ENCODE data around the gene CYP2B6.
"Not testable (repeated sequence)": the region's sequence is repeated elsewhere in the genome, so short reads cannot be mapped to it uniquely, and the experiment has no call there.

CYP2B6 gene

GRCh38 chr19:40990972-40991381 lies at the start of gene CYP2B6:
CYP2B6 (plus strand) TSS chr19:40991282; CDS start chr19:40991306, 24 bp downstream.
- DNase-seq: no peak

DNA sequence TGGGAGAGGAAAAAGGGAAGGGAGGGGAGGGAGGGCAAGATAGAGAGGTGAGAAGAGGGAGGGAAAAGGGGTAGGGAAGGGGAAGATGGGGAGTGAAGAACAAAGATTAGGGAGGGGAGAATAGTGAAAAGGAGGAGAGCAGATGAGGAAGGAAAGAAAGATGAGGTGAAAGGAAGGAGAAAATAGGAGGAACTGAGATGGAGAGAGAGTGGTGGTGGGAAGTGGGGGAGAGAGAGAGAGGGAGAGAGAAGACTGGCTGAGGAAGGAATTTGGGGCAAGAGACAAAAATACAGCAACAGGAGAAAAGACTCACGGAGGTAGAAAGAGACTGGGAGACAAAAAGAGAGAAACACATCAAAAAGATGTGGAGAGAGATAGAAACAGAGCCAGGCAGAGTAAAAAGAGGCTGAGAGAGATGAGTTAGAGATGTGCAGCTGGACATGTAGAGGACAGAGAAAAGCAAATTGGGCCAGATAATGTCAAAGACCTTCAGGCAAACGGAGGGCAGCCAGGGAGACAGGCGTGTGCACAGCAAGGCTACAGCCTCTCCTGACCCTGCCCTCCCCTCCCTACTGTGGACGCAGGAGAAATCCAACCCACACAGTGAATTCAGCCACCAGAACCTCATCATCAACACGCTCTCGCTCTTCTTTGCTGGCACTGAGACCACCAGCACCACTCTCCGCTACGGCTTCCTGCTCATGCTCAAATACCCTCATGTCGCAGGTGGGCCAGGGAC lies 49.4 kb upstream of the CYP2B6 start:
- no peak for DNase-seq

DNA sequence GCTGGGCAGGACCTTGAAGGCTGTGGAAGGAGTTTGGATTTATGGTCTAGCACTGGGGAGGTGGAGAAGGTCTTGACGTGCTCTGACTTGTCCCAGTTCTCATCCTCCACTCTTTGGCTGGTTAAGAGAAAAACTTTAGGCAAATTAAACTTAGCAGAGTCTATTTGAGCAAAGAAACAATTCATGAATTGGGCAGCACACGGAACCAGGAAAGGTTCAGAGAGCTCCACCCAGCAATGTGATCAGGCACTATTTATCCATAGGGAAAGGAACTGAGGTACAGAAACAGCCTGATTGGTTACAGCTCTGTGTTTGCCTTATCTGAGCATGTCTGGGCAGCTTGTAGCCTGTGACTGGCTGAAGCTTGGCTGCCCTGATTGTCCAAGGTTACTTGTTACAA lies 45.4 kb upstream of the CYP2B6 start:
- no peak for DNase-seq

GRCh38 chr19:40947114-40947513 lies 44.0 kb upstream of the CYP2B6 start:
- DNase-seq: no peak

GRCh38 chr19:40947573-40947972 lies 43.5 kb upstream of the CYP2B6 start:
- no peak for DNase-seq

DNA sequence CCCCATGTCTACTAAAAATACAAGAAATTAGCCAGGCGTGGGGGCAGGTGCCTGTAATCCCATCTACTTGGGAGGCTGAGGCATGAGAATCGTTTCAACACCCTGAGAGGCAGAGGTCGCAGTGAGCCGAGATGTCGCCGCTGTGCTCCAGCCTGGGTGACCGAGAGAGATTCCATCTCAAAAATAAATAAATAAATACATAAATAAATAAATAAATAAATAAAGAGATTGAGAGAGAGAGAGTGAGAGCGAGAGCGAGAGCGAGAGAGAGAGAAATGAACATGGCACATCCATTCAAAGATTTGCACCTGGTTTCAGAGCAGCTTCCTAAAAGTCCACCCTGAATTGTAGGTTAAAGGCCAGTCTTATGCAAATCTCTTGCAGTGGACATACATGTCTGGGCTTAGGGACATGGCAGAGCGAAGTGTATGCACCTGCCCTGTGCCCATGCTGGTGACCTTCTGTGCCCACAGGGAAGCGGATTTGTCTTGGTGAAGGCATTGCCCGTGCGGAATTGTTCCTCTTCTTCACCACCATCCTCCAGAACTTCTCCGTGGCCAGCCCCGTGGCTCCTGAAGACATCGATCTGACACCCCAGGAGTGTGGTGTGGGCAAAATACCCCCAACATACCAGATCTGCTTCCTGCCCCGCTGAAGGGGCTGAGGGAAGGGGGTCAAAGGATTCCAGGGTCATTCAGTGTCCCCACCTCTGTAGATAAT lies 42.3 kb upstream of the CYP2B6 start:
- no peak for DNase-seq

GRCh38 chr19:40954573-40954972 lies 36.5 kb upstream of the CYP2B6 start:
- no peak for DNase-seq

GRCh38 chr19:40959338-40959737 lies 31.7 kb upstream of the CYP2B6 start:
- no peak for DNase-seq

DNA sequence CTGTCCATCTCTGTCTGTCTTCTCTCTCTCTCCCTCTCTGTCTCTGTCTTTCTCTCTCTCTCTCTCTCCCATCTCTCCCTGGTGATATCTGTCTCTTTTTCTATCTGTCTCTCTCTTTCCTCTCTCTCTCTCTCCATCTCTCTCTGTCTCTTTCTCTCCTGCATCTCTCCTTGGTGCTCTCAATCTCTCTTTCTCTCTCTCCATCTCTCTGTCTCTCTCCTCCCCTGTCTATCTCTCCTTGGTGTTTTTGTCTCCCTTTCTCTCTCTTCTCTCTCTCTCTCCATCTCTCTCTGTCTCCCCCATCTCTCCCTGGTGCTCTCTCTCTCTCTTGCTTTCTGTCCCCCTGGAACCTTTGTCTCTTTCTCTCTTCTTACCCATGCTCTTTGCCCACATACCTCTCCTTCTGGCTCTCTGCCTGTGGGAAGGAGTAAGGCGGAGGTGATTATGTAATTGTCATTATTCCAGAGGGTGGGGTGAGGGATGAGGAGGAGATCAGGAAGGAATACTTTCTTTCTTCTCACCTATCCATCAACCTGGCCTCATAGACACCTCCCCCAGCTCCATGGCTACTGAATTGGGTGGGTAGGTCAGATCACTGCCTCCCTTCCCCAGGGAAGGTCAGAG lies 30.9 kb upstream of the CYP2B6 start:
- DNase-seq: no peak

DNA sequence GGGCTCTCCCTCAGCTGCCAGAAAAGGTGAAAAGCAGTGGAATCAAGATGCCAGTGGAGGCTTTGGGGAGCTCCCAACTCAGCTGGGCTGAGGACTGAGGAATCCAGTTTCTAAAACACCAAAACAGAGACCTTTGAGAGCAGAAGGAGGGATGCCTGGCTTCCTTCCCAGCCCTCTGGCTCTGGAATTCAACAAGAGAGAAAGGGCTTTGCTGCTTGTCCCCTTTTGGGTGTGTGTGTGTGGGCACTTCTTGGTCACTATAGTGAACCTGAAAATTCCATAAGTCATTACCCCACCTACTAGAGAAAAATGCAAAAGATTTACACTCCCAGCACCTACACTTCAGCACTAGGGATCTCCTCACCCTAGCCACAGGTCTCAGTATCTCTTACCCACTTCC lies 30.3 kb upstream of the CYP2B6 start:
- no peak for DNase-seq

GRCh38 chr19:40962460-40962961 lies 28.6 kb upstream of the CYP2B6 start:
- no peak for DNase-seq

DNA sequence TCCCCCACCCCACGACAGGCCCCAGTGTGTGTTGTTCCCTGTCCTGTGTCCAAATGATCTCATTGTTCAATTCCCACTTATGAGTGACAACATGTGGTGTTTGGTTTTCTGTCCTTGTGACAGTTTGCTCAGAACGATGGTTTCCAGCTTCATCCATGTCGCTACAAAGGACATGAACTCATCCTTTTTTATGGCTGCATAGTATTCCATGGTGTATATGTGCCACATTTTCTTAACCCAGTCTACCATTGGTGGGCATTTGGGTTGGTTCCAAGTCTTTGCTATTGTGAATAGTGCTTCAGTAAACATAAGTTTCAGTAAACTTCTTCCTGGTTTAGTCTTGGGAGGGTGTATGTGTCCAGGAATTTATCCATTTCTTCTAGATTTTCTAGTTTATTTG lies 26.7 kb upstream of the CYP2B6 start:
- DNase-seq: not testable (repeated sequence)

GRCh38 chr19:40965351-40965750 lies 25.7 kb upstream of the CYP2B6 start:
- DNase-seq: not testable (repeated sequence)

- not testable (repeated sequence) for DNase-seq
These were observed 24.5 kb upstream of the CYP2B6 start for GRCh38 chr19:40966591-40966990.

- not testable (repeated sequence) for DNase-seq
These were observed 23.0 kb upstream of the CYP2B6 start for GRCh38 chr19:40968065-40968464.

DNA sequence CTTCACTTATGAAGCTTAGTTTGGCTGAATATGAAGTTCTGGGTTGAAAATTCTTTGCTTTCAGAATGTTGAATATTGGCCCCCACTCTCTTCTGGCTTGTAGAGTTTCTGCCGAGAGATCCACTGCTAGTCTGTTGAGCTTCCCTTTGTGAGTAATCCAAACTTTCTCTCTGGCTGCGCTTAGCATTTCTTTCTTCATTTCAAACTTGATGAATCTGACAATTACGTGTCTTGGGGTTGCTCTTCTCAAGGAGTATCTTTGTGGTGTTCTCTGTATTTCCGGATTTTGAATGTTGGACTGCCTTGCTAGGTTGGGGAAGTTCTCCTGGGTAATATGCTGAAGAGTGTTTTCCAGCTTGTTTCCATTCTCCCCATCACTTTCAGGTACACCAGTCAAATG lies 21.4 kb upstream of the CYP2B6 start:
- not testable (repeated sequence) for DNase-seq

- not testable (repeated sequence) for DNase-seq
These were observed 20.4 kb upstream of the CYP2B6 start for GRCh38 chr19:40970396-40971345.

DNA sequence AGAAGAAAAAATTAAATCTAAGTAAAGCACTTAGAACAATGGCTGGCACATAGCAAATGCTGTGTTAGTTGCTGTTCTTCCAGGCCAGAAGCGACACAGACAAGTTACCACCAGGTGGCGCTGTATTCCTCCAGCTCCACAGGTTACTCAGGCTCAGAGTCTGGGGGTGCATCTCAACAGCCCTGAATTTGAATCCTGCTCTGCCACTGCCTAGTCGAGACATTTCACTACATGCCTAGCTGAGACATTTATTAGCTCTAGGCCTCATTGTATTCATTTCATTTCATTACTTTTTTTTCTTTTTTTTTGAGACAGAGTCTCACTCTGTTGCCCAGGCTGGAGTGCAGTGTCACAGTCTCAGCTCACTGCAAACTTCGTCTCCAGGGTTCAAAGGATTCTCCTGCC lies 16.4 kb upstream of the CYP2B6 start:
- no peak for DNase-seq

- DNase-seq: no peak
These were observed 14.9 kb upstream of the CYP2B6 start for GRCh38 chr19:40976134-40976533.

DNA sequence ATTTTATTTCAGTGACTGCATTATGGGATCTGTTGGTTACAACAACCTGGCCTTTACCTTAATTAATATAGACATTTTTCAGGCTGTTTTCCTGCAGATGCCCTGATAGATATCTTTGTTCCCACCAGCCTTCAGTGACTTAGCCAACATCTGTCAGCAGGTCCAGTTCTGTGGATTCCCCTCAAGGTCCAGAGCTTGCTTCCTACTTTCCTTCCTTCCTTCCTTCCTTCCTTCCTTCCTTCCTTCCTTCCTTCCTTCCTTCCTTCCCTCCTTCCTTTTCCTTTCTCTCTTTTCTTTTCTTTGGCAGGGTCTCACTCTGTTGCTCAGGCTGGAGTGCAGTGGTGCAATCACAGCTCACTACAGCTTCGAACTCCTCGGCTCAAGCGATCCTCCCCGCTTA lies 14.4 kb upstream of the CYP2B6 start:
- DNase-seq: no peak

GRCh38 chr19:40979759-40980158 lies 11.3 kb upstream of the CYP2B6 start:
- not testable (repeated sequence) for DNase-seq

DNA sequence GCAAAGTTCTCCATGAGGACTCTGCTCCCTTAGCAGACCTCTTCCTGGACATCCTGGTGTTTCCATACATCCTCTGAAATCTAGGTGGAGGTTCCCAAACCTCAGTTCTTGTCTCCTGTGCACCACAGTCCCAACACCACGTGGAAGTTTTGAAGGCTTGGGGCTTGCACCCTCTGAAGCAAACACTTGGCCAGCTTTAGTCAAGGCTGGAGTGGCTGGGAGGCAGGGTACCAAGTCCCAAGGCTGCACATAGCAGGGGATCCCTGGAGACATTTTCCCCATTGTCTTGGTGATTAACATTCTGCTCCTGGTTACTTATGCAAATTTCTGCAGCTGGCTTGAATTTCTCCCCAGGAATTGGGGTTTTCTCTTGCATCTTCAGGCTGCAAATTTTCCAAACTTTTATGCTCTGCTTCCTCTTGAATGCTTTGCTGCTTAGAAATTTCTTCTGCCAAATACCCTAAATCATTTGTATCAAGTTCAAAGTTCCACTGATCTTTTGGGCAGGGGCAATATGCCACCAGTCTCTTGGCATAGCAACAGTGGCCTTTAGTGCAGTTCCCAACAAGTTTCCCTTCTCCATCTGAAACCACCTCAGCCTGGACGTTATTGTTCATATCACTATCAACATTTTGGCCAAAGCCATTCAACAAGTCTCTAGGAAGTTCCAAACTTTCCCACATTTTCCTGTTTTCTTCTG lies 10.2 kb upstream of the CYP2B6 start:
- not testable (repeated sequence) for DNase-seq
